T1000 (cell line): ENCODE data around the gene CACNA1D.
"Not testable (repeated sequence)": the region's sequence is repeated elsewhere in the genome, so short reads cannot be mapped to it uniquely, and the experiment has no call there.

Experiments used
- DNase-seq: peaks from one replicate; lab custom pipeline; 2025; ENCODE audit warnings: mixed read lengths; lab: John Stamatoyannopoulos, UW

The CACNA1D gene

DNA sequence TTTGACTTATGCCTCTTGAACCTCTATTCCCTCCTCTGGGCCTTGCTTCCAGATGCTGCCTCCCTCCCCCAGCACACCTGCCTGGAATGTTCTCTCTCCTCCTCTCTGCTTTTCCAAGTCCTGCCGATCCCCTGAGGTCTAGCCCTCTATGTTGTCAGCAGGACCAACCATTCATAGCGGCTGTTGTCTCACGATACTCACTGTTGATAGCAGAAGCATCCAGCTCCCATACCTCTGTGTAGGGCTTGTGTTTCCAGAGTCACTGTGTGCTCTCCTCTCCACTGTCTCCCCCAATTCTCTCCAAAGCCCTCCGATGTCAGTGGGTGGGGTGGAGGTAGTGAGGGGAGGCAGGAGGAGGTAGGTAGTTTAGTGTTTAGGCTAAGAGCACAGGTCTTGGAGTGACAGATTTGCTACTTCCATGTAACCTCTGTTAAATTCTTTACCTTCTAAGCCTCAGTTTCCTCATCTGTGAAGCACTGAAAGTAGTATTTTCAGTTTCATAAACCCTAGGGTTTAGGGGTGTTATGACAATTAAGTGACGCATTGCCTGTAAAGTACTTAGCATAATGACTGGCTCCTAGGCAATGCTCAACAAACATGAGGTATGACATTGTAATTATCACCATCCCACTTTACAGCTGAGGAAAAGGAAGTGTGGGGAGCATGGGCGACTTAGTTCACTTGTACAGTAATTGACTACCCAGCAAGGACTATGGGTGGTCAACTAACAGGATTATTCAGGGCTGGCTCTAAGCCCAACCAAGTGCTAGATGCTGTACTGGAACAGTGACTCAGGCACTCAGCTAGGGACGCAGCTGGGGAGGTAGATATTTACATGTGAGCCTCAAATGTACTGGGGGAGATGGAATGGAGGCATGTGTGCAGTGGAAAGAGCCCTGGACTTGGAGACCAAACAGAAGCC lies 122.8 kb downstream of the CACNA1D start:
- DNase-seq: no peak

DNA sequence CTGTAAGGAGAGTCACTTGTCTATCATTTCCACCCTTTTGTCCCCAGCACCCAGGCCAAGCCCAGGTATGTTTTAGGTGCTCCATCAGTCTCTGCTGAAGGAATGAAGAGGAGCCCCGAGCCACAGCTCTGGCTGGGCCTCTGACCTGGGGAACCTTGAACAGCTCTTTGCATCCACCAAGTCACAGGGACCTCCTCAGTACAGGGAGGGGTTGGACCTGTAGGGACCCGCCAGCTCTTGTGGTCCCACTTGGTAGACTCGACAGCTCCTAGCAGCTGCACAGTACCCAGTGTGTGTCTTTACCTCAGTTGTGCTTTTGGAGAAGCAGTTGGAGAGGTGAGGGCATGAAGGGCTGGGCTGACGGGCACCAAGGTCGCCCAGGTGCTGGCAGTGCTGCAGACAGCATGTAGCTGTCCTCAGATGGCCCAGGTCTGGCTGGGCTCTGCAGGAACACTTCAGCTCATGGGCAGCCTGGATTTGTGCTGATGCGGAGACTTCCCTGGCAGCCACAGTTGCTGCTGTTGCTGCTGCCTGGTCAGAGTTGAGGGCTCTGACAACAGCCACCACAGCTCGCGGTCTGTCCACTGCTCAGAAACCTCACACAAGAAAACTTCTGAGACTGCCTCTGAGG lies 123.6 kb downstream of the CACNA1D start:
- no peak for DNase-seq

DNA sequence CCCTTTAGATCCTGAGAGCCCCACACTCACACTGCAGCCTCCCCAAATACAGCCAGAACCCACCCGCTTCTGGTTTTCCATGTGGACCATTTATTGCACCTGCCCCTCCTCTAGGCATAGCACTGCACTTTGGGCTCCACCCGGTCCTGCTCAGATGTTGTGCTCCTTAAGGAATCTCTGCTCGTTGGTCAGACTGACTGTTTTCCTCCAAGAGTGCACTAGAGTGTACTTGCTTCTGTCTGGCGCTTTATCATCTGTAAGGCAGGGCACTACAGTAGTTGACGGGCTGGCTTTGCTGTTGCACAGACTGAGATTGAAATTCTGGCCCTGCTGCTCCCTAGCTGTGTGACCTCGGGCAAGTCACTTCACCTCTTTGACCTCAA lies 124.1 kb downstream of the CACNA1D start:
- no peak for DNase-seq

DNA sequence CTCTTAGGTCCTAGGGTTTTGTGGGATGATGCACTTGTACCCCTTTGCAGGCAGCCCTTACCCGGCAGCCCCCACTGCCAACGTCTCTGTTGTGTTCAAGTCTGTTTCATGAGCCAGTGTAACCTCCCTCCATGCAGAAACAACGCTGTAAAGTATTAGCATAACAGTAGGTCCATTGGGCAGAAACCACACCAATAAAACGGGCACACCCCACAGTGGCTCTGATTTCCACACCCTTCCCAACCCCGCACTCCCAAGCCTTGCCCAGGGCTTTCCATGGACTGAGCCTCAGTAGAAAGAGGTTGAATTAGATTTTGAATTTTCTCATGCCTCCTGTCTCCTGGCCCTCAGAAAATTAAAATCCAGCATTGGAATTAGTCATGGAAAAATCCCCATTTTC lies 124.5 kb downstream of the CACNA1D start:
- DNase-seq: no peak

DNA sequence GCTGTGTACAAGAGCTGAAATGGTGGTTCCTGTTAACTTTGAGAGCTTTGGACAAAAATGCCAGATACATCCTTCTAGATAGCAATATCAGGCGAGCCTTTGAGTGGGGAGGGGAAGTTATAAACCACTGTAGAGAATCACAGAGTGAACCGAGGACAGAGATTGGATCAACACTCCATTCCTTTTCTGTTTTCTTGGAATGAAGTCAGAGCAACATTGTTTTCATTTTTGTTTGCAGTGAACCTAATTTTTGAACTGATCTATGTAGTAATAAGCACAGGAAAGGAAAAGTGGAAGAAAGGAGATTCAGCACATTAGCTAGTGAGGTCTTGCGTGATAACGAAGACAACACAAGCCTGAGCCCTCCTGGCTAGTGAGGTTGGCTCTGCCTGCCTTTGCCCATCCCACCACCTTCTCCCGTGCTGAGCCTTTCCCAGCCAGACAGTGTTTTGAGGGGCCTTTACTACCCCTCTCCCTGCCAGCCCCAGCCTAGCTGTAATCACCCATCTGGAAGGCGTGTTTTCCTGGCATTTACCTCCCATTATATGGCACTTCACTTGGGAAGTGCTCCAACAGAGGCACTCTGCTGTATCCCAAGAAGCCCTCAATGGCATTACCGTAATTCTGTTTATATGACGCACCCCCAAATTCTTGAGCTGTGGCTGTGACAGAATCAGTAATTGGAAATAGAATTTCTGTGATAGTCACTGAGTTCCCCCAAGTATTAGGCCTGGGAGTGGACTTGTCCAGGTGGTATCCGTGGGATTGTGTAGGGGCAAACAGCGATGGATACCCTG lies 129.8 kb downstream of the CACNA1D start:
- no peak for DNase-seq

DNA sequence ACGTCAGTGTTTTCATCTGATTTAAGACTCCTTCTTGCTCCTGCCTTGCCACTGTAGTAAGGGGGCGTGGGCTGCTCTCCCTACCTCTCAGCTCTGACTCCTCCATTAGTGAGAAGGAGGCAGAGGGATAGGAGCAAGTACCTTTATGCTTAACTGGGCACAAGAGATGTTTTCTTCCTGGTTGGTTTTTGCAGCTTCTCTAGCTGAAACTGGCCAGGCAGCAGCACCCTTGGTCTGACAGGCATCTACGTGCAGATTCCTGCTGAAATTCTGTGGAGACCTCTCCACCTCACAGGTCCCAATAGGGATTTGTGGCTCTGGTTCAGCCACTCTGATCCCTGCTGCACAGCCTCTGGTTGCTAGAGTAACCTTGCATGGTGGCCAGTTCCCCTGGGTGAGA lies 132.5 kb downstream of the CACNA1D start:
- no peak for DNase-seq

DNA sequence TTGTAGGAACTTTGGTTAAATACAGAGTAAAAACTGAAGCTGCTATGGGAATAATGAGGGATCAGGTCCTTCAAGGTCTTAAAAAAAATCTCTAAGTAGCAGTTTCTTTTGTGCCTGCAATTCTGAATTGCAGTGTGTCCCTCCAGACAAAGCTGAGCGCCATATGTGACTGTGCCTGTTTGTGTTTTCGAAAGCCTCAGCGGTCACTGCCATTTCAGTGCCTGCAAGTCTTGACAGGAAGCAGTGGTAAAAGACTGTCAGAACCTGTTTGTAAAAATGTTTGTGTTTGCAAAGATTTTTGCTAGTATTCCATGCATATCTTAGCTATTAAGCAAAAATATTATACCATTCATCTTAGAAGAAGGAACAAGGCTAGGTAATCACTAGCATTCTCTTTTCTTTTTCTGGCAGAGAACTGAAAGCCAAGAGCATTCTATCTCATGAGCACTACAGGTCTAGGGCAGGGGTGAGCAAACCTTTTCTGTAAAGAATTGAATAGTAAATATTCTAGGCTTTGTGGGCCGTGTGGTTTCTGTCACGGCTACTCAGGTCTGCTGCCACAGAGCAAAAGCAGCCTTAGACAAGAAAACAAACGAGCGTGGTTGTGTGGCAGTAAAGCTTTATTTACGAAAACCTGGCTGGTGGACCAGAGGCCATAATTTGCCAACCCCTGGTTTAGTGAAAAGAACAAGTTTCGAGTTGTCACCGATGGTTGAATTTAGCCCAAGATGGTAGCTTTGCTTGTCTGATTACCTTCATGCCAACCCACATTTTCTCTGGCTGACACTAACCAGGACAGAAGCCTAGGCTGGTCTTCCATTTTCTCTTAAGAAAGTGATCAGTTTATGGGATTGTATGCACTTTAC lies 134.4 kb downstream of the CACNA1D start:
- no peak for DNase-seq

DNA sequence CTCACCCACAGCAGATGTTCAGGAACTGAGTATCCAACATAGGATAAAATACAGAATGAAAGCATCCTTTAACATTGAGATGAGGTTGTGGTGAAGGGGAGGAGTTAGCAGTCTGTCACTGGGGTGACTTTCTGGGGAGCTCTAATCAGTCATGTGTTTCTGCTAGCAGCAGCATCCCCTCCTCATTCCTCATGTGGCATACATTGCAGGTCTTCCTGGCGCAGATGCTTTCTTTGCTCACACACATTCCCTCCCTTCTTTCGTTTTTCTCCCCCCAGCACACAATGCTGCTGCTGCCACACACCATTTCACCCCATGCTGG lies 135.0 kb downstream of the CACNA1D start:
- no peak for DNase-seq

DNA sequence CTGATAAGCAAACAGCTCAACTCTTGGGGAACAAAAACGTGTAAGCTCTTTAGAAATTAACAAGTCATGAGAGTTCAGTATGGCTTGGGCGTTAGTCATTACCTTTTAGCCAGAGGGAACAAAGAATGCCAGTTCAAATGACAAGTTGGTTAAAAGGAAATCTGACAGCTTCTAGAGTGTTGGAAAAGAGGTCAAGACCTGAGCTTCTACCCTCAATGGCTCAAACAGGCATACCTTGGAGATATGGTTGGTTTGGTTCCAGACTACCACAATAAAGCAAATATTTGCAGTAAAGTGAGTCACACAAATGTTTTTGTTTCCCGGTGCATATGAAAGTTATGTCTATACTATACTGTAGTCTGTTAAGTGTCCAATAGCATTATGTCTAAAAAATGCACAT lies 136.1 kb downstream of the CACNA1D start:
- no peak for DNase-seq

DNA sequence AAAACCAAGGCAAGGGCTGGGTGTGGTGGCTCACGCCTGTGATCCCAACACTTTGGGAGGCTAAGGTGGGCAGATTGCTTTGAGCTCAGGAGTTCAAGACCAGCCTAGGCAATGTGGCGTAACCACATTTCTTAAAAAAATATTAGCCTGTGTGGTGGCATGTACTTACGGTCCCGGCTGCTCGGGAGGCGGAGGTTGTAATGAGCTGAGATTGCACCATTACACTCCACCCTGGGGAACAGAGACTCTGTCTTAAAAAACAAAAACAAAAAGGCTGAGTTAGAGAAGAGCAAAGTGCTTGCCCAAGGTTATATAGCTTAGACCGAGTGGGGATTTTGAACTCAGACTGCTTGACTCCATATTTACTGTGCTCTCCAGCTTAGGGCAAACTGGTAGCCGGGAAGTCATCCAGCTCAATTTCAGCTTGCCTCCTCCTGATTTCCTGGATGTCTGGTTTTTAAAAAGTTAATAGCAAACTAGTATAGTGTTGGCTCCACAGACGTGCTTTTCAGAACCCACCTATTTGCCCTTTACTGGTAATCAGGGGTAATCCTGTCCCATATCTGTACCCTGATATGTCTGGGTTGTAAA lies 138.9 kb downstream of the CACNA1D start:
- no peak for DNase-seq

DNA sequence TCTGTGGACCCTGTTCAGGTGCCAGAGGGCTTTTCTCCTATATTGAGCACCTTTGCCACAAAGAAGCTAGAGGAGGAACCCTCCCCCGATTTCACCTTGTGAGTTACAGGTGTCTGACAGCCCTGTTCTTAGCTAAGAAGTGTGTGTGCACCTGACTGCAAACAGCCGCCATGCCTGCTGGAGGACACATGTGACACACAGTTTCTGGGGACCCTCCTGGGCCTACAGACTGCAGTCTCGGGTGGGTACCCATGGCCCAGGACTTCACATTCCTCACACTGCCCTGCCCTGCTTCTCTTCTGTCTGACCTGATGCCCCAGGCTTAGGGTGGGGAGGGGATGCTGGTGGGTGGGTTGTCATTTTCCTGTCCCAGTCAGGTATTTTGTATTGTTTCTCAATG lies 140.6 kb downstream of the CACNA1D start:
- no peak for DNase-seq

DNA sequence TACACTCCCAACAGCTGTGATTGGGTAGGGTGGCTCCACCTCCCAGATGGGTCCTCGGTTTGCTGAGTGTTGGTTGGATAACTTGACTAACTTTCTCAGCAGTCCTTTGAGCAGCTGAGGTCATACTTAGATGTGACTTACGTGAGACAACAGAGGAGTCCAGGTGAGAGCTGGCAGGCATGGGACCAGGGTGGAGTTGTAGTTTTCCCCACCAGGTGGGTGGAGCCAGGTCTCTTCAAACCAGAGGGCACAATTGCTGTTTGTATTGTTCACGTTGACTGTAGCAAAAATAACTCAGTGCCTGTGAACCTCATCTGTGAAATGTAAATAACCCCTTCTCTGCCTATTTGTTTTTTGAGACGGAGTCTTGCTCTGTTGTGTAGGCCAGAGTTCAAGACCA lies 144.4 kb downstream of the CACNA1D start:
- DNase-seq: not testable (repeated sequence)

DNA sequence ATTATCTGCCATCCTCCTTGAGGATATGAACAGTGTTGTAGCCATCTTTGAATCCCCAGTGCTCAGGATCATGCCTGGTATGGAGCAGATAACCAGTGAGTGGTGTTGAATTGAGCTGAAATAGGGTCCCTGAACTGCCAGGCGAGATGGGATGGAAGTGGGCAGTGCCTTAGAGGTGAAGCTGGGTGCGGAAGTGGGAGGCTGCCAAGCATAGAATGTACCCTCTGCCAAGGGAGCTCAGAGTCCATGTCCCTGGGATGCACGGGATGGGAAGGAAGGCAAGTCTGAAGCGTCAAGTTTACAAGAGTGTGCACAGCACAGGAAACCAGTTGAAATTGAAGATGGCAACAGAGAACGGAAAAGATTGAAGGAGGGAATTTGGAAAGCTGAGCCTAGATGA lies 147.0 kb downstream of the CACNA1D start:
- no peak for DNase-seq

DNA sequence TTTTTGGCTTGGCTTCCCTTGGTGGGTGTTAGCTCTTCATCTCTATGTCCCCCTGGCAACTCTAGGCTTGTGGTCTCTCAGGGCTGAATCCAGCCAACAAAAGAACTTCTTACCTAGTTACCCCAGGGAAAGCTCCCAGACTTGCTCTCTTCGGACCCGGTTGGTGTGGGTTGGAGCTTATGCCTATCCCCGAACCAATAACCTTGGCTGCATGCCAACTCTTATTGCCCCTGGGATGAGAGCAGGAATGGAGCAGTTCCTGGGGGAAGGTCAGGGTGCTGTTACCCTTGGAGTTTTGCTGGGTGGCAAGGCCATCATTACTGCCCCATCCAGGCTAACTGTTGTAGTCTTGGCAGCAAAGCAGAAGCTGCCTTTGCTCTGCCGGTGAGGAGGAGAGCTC lies 147.8 kb downstream of the CACNA1D start:
- DNase-seq: no peak

DNA sequence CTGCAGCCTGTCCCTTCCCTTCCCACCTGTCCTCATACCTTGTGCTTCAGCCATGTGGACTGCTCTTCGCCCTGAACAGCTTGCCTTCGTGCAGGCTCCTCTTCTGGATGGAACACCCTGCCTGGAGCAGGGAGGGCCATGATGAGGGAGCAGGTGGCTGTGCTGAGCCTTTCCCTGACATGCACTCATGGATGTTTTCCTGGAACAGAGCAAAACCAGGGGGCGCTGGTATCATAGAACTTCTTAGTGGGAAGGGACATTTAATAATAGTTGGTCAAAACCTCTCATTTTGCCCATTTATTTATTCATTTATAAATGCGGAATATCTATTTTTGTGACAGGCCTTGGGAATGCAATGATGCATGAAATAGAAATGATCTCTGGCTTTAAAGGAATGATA lies 149.3 kb downstream of the CACNA1D start:
- no peak for DNase-seq

DNA sequence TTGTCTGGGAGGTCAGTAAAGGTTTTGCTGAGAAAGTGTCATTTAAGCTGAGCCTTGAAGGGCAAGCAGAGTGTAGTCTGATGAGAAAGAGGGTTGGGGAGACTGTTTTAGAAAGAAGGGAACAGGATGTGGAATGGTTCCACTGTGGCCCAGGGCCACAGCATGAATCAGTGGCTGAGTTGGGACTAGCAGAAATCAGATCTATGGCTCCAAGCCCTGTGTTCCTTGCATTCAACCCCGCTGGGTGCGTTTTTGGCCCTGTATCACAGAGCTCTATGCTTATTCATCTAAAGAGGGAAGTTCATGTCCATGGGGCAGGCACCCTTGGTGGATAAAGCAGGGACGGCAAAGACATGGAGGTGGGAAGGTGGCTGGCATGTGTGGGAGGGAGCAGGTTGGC lies 151.3 kb downstream of the CACNA1D start:
- no peak for DNase-seq

DNA sequence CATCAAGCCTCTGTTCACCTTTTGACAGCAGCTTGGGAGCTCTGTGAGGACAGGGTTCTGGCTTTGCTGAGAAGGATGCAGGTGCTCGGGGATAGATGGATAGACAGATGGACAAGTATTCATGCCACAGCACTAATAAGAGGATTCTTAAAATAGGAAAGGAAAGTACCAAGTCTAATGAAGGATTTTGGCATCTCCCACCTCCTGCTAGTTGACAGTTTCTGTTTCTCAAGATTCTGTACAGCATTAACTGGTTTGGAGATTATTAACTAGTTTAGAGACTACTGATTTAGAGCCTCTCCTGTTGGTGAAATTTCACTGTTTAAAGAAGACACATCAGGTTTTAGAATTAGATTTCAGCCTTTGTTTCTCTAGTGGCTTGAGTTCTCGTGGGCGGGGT lies 152.3 kb downstream of the CACNA1D start:
- DNase-seq: no peak

DNA sequence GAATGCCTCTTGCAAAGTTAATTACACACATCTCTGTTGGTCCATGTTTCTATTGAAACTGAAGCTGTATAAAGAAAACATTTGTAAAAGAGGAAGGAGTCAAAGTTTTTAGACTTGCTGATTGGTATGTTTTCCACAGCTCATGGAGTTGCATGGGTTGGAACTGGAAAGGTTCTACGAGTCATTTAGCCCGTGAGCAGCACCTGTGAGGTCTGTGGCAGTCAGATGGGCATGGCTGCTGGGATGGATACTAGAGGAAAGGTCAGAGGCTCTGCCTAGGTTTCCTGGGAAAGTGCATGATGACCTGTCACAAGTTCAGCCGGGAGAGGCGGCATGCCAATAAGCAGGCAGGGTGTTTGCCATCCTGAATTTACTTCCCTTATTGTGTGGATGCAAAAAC lies 155.4 kb downstream of the CACNA1D start:
- no peak for DNase-seq

DNA sequence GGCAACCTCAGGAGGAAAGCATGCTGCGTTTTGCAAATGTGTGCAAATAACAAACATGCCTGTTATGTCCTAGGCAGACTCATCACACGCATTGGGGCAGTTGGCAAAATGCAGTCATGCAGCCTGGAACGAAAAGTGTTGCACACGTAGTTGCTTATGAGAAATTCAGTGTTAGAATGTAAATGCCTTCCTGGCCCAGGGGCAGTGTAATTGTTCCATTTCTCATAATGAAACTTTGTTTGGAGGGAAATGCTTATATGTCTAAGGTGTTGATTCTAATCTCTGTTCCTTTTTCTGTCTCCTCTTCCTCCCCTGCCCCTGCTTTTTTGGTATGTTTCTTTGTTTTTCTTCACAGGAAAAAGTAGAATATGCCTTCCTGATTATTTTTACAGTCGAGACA lies 156.0 kb downstream of the CACNA1D start:
- no peak for DNase-seq

DNA sequence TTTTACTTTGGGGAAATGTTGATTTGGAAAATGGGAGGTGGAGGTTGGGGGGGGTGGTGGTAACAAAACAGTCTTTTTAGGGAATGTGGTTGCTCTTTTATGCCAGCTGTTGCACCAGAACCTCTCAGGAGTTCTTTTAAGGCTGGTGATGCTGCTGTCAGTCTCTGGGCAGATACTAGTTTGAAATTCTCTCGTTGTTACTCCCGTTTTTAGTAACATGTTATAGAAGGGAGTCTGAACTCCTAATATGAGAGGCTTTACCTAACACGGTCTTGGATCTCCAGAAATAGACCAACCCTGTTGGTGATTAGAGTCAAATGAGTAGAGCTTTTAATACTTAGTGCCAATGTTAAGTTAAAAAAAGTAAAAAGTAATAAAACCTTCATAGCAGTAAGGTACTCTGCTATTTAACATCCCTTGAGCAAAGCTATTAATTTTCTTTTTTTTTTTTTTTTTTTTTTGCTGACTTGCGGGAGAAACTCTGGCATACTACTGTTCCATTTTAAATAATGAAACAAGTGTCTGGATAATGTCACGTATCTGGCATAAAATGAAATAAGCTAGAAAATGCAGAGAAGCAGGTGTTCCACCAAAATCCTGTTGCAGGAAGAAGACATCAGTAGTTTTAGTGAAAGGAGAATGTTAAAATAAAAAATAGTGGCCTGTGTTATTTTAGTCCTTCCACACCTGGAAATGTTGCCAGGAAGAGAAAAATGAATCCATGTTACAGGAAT lies 156.7 kb downstream of the CACNA1D start:
- DNase-seq: no peak

DNA sequence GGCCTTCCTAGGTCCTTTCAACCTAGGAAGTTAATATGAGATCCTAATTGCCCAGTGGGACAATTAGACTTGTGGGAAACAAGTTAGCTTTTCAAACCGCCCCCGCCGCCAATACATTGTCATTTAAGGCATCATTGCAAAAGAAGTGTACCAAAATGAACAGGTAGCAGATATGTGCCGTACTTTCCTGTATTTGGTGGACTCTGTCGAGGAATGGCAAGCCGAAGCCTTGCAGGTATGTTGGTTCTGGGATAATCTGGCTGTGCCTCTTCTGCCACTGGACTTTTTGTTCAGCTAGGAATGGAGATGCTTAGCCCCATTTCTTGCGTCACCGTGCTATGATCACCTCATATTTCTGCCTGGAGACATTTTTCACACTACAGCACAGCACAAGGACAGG lies 157.5 kb downstream of the CACNA1D start:
- DNase-seq: no peak
